ENCODE data around the gene ABAT.
"Not testable (repeated sequence)": the region's sequence is repeated elsewhere in the genome, so short reads cannot be mapped to it uniquely, and the experiment has no call there.

The ABAT gene

DNA sequence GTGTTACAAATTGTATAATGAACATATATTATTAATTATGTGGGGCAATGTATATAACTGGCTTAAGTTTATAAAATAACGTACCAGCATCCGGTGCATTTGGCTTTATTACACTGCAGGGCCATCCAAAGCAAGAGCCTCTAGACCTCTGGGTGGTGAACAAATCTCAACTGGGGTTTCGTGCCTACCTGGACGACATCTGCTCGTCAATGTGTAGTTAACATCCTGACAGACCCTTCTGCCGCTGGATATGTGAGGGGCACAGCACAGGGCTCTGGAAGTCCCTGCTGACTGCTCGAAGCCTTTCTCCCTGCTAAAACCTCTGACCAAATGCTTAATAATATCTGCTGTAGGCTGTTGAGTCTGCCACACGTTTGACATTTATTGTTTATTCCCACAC, 120.7 kb downstream of the ABAT start:
- DNase-seq, result no peak

DNA sequence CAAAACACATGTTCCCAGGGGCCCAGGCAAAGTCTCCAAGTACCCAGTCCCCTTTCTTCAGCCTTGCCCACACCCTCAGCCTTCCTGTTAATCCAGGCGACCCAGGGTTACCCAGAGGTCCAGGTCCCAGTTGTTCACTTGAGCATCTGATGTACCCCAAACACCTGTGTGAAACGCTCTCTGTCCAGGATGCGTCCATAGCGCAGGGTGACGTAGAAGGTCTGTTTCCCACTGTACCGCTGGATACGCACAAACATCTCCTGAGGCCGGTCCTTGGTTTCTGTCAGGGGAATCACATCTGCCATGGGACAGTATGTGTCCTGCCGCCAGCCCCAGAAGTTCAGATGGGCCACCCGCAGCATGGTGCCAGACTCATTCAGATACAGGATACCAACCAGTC, 121.4 kb downstream of the ABAT start:
- DNase-seq, result no peak

DNA sequence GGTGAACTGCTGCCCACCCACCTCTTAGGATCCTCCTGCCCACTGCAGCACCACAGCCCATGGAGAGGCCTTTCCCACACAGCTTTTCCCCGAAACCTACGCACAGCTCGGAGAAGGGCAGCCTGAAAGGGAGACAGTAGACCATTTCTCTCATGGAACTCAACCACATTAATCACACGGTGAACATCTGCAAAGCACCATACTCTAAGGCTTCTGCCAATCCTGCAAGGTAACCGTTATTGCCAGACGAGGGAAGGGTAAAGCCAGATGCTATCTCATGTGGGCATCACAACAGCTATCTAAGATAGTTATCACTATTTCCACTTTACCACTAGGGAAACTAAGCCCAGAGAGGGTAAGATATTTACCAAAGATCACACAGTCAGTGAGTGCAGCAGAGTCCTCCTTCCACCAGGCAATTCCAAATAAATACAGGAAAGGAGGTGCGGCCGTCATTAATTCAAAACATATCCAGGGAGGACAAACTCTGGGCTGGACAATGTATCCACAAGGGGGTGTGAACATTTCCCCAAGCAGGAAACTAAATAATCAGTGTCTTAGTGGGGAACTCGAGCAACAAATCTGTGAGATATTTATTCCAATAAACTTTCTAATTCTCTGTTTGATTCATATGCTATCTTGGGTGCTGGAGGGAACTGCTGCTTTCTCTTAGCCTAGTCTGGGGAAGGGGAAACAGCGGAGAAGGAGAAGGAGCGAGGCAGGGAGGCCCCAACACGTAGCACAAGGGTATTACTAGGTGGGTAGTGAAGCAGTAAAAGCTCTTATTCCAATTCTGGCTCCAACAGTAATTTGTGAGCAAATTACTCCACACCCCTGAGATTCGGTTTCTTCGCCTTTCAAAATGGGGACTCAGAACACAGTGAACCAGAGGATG, 122.3 kb downstream of the ABAT start:
- DNase-seq, result no peak

DNA sequence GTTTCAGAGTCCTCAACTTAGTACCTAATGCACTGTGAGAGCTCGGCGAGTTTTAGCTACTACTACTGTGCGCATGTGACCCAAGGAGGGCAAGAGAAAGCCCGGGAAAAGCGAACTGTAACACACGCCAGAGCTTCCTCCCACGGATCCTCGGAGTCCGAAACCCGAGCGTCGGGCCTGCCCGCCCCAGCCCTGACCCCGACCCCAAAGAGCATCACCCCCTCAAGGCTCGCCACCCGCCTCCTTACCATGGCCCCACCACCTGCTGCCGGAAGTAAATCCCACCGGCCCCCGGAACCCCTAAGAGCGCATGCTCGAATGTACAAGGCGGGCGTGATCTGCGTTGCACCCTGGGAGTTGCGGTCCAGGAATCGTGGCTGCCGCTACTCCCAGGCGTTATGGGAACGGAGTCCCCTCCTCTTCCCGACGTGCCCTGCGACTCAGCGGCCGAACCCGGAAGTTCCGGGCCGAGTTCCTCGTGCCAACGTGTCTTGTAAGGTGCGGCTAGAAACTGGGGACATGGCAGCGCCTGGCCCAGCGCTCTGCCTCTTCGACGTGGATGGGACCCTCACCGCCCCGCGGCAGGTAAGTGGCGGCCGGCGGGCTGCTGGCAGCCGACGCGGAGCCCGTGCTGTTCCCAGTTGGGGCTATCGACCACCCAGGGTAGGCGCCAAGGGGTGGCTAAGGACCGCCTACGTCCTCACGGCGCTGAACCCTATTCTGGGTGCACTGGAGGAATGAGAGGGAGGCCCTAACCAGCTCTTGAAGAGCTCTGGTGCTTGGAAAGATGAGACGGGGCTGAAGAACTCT, 123.2 kb downstream of the ABAT start, which contains the start of the genes PMM2 and TMEM186:
TSS of gene PMM2 (plus strand) at position 476 of the 810 bp plus-strand sequence. CDS start at position 520, 44 bp downstream.
TSS of gene TMEM186 (minus strand) at position 276 of the 810 bp plus-strand sequence. CDS start at position 251, 25 bp downstream.
- peak; percentile 96 for DNase-seq

DNA sequence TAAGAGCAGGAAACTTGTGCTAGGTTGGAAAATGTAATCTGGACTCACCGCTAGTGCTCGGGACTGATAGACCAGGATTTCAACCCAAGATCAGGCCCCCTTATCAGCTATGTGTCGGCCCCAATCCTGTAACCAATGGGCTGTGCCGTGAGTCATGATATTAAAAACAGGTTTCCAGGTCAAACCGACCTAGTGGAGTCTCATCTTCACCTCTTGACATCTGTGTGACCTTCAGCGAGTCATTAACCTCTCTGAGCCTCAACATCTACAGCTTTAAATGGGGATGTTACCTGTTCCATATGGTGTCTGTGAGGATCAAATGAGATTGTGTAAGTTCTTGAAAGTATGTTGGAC, 123.7 kb downstream of the ABAT start:
- DNase-seq, result peak; percentile 19

DNA sequence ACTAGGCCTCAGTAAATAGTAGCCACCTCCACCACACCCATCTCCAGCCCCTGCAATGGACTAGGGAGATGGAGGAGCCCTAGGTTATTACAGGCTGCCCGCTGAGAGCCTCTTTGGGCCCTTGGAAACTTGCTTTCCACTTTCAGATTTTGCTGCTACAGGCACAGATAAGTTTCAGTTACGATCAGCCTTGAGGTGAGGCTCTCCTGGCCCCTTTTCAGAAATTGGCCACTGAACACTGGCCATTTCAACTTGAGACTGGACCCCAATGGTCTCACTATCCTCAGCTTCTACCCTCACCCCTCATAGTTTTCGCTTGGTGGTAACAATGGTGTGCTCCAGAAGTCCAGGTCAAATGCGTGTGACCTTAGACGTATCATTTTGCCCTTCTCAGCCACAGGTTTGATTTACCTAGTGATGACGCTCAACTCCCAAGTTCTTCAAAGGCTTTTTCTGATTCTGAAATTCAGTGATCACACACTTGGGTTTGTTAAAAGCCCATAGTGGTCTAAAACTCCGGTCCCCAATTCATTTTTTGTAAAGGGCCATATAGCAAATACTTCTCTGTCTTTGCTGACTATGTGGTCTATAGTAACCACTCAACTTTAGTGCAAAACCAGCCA, 124.2 kb downstream of the ABAT start:
- DNase-seq, result no peak

DNA sequence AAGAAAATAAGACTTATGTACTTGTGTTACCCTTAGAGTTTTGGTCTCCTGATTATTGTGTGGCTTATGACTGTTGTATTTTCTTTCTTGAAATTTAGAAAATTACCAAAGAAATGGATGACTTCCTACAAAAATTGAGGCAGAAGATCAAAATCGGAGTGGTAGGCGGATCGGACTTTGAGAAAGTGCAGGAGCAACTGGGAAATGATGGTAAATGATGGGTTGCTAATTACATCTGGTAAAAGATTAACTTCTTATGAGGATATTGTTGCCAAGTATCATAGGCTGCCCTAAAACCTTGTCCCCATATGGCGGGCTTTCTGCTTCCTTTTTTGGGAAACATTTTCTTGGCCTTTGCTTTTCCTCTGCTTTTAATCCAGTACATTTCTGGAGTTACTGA, 127.3 kb downstream of the ABAT start:
- DNase-seq, result no peak

DNA sequence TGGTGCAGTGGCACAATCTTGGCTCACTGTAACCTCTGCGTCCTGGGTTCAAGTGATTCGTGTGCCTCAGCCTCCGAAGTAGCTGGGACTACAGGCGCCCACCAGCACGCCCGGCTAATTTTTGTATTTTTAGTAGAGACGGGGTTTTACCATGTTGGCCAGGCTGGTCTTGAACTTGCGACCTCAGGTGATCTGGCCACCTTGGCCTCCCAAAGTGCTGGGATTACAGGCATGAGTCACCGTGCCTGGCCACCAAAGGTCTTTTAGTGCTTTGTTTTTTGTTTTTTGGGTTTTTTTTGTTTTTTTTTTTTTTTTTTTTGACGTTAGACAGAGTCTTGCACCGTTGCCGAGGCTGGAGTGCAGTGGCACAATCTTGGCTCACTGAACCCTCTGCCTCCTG, 129.3 kb downstream of the ABAT start:
- not testable (repeated sequence) for DNase-seq

DNA sequence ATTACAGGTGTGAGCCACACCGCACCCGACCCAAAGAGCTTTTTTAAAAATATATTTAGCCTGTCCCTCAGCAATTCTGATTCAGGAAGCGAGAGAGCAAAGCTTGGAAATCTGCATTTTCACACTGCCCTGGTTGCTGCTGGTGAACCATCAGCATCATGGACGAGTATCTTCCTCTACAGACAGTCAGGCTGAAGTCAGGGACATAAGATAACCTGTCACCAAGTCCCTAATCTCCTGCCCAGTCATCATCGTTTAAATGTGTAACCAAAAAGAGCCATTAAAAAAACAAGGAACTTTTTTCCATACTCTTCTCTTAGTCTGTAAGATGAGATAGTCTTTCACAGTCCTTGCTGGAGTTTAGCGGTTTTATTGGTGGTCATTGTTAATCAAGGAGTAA, 129.9 kb downstream of the ABAT start:
- no peak for DNase-seq

DNA sequence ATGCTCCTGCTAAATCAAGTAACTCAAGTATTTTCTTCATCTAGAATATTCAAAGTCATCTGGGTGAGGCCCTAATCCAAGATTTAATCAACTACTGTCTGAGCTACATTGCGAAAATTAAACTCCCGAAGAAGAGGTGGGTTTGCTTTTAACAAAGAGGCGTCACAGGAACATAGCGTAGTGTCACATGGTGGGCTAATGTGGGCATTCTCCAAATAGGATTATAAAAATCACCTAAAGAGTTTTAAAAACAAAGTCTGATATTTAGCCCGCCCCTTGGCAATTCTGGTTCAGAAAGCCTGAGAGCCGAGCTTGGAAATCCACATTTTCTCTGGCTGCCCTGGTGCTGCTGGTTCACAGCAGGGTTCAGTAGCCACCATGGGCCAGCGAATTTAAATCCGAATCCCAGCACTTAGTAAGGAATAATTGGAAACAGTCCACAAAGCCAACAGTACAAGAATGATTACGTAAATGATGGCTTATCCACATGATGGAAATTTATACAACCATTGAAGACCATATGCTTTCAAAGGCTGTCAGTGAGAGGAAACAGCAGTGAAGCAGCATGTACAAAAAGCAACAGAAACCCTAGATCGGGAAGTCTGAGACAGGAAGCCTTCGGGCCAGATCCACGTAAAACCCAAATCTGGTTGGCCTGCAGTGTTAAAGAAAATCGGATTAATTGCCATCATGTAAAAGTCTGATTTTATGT, 132.0 kb downstream of the ABAT start:
- peak; percentile 18 for DNase-seq

DNA sequence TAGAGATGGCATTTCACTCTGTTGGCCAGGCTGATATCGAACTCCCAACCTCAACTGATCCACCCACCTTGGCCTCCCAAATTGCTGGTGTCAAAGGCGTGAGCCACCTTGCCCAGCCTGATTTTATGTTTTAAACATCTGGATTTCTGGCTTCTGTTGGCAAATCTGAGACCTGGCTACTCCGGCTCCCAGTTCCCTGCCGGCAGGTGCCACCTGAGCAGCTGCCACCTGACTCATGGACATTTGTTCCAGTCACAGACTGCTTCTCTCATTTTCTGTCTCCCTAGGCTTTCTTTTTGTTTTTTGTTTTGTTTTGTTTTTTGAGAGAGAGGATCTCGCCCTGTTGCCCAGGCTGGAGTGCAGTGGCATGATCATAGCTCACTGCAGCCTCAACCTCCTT, 132.8 kb downstream of the ABAT start:
- DNase-seq, result no peak

DNA sequence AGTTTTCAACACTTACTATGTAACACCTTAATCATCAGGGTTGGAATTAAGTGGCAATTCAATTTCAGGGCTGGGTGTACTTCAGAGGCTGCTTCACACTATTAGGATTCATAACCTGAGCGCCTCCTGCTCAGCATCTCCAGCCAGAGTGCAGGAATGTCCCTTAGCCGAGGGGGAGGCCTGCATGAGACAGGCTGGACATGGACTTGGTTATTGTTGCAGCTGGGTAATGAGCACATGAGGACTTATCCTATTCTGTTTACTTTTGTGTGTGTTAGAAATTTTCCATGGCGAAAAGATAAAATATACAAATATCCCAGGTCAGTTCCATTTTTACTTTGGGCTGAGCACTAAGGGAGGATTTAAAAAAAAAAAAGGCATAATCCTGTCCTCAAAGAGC, 133.6 kb downstream of the ABAT start:
- no peak for DNase-seq

DNA sequence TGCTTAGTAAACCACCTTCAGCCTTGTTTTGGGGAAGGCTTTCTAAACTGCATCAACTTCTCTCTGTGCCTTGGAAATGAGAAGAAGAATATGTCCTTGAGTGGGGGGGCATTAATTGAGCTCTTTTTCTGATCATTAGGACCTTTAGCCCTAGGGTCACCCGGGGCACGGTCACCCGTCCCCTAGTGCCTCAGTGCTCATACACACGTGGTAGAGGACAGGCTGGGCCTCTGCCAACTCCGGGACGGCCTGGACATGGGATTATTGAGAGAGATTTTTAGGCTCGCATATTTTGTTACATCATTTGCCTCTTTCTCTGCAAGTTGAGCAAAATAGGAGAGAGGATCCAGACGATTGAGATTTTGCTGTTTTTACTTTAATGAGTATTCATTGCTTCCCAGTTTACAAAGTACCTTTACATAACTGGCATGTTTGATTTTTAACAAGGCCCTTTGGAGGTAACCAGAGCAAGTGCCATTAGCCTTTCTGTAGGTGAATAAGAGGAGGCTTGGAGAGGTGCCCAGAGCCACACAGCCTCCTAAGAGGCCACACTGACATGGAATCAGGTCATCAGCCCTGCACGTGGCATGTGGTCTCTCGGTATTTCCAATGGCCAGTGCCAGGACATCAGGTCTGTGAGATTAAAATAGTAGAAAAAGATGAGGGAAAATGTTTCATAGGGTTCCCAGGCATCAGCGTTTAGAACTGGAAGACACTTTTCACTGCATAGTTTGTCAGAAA, 134.4 kb downstream of the ABAT start:
- no peak for DNase-seq

DNA sequence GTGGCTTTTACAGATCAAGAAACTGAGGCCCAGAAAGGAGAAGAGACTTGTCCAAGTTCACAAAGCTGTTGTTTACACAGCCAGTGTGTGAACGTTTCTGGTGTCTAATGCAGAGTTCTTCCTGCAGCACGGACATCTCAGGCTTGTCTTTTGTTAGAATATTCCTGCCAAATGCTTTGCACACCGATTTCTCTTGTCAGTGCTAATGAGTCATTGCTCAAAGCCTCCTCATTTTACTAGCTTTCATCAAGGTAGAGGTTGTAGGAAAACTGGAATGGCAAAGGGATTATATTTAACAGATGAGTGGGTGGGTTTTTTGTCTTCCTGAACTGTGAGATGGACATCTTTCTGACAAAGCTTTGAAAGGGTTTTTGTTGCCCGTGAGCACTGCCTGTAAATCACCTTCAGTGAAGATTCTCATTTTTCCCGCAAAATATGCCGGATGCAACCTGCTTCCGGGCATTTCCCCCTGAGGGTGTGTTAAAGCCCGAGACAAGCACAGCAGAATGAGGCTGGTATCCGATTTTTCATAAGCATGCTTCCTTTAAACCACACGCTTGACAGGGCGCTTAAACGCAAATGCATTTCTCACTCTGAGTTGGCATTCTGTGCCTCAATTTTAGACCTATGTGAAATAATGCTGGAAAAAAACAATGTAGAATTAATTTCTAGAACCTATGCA, 137.9 kb downstream of the ABAT start:
- no peak for DNase-seq

DNA sequence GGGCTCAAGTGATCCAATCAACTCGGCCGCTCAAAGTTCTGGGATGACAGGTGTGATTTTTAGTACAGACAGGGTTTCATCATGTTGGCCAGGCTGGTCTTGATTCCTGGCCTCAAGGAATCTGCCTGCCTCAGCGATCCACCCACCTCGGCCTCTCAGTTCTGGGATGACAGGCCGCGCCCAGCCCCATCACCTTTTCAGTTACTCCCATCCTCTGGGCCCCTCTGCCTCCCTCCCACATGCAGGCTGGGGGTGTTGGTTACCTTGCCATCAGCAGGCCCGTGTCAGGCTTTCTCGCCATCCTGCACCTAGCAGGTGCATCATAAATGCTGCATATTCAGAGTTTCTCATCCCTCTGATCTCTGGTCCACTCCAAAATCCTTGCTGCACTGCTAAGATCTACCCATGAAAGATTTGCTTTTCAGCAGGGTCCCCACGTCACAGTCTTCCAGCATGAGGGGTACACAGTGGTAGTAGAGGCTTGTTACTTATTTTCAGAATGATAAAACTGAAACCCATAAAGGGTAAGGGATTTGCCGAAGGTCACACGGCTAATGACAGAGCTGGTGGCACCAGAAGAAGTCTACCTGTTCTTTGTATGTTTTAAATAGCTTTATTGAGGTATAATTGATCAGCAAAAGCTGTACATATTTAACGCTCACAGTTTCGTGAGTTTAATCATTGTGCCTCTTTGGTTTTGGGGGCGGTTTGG, 139.8 kb downstream of the ABAT start:
- DNase-seq, result no peak

DNA sequence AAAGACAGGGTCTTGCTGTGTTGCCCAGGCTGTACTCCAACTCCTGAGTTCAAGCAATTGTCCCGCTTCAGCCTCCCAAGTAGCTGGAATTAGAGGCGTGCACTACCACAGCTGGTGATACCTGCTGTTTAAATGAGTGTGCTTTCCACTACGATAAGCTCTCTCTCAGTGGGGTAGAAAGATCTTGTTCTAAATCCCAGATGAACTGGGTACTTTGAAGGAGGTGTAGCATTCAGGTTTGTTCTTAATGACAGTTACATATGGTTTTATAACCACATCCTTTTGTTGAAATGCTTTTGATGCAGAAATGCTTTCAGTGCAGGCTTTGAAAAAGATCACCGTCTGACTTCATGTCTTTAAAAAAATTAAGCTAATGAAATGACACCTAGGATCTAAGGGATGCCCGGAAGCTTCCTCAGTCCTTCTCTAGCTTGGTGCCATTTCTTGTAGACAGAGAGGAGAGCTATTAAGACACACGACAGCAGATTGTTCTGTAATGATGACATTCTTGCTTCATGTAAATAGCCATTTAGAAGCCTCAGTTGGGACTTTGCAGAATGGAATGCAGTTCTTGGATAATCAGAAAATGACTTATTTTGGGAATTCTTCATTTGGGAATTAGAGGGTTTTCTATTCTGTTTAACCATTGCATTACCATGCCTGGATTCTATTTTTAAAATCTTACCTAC, 142.7 kb downstream of the ABAT start:
- DNase-seq, result no peak

DNA sequence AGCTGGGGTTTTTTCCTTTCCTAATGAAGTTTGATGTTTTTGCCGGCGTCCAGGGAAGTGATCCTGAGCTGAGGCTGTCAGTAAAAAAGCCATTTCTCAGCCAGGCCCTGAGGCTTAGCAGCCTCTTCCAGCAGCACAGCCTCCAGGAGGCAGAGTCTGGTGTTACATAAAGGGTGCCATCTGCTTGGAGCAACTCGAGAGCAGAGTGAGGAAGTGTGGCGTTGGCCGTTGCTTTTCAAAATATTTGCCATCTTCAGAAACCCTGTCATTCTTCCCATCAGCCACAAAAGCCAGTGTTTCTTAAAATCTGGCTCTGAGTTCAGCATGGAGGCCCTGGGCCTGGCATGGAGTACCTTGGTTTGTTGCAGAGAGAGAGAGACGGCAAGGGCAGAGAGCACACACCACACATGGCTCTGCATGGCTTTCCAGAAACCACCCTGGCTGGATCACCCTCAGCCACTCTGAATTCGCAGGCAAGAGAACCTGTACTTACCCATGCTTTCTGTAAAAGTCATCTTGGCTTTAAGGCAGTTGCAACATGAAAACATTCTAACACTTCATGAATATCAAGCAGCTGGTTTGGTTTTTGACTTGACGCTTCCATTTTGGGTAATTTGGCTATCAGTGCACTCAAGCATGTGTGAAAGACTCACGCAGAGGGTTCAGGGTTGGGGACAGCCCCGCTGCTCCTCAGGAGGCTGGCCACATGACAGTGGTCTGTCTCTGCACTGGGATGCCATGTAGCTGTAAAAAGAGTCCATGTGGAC, 144.3 kb downstream of the ABAT start:
- no peak for DNase-seq

DNA sequence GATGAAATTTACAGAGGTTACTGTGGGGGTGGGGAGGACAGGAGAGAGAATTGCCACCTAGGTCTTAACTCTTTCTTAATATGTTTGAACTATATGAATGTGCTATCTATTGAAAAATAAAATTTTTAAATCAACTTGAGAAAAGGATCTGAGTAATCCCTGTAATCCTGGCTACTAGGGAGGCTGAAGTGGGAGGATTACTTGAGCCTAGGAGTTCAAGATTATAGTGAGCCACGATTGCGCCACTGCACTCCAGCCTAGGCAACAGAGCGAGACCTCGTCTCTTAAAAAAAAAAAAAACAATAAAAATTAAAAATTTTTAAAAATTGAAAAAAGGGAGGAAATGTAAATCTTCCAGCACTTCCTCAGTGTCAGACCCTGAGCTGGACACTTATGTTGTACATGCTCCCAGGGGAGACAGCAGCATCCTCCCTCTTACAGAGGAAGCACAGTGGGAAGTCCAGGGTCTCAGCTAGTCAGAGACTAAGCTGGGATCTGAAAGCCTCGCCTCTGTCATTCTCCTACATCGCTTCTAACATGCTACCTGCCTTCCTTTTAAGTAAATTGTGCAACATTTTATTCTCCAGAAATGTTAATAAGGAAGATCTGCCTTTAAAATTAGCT, 145.1 kb downstream of the ABAT start:
- no peak for DNase-seq

DNA sequence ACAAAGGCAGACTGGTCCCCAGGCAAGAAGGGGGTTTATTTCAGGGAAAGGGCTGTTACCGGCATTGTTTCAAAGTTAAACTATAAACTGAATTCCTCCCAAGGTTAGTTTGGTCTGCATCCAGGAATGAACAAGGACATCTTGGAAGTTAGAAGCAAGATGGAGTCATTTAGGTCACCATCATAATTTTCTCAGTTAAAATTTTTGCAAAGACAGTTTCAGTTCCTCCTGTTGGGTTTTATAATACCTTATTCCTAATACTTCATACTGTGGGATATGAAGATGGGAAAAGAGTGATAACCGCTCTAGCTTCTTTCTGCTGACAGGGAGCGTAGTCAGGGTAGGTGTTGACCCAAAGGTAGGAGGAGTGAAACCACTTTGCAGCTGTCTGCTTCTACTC, 148.0 kb downstream of the ABAT start:
- no peak for DNase-seq

Measured in fibroblast of upper back skin (primary cell).